GM21367 (cell line): ENCODE results near the gene CFAP58.

Source experiments
- ATAC-seq: cut with Tn5 transposase; IDR thresholded peaks from one replicate; pipeline ENCODE4 v1.9.1; 2021; ENCODE audit not compliant: unreplicated experiment

The CFAP58 gene

GRCh38 chr10:104353325-104354048 lies at the start of gene CFAP58:
Gene CFAP58, plus strand, starts transcription at chr10:104353833. Its CDS starts 65 bp downstream, at chr10:104353898.
- ATAC-seq: peak; percentile 54

- no peak for ATAC-seq
Observed at GRCh38 chr10:104304356-104304745, 49.3 kb upstream of the CFAP58 start.

- no peak for ATAC-seq
Observed at GRCh38 chr10:104304927-104305326, 48.7 kb upstream of the CFAP58 start.

GRCh38 chr10:104306897-104307296 lies 46.7 kb upstream of the CFAP58 start:
- no peak for ATAC-seq

- no peak for ATAC-seq
Observed at GRCh38 chr10:104307576-104308438, 45.8 kb upstream of the CFAP58 start.

GRCh38 chr10:104308439-104308903 lies 45.2 kb upstream of the CFAP58 start:
- peak; percentile 84 for ATAC-seq

- no peak for ATAC-seq
Observed at GRCh38 chr10:104309980-104310978, 43.4 kb upstream of the CFAP58 start.

- no peak for ATAC-seq
Observed at GRCh38 chr10:104311184-104311720, 42.4 kb upstream of the CFAP58 start.

GRCh38 chr10:104314591-104315485 lies 38.8 kb upstream of the CFAP58 start:
- no peak for ATAC-seq

GRCh38 chr10:104315486-104315921 lies 38.1 kb upstream of the CFAP58 start:
- ATAC-seq: no peak

- no peak for ATAC-seq
Observed at GRCh38 chr10:104316321-104317099, 37.1 kb upstream of the CFAP58 start.

GRCh38 chr10:104317269-104317710 lies 36.3 kb upstream of the CFAP58 start:
- no peak for ATAC-seq

GRCh38 chr10:104317726-104318299 lies 35.8 kb upstream of the CFAP58 start:
- ATAC-seq: no peak

- no peak for ATAC-seq
Observed at GRCh38 chr10:104318326-104318725, 35.3 kb upstream of the CFAP58 start.

- ATAC-seq: no peak
Observed at GRCh38 chr10:104318810-104319741, 34.6 kb upstream of the CFAP58 start.

- no peak for ATAC-seq
Observed at GRCh38 chr10:104321226-104321625, 32.4 kb upstream of the CFAP58 start.
